GM12874 (cell line): ENCODE measurements around the gene PALMD.

Experiments
- TF ChIP-seq, protein P1 (sequence below): IDR thresholded peaks from 2 replicates; pipeline ENCODE4 v1.5.1; 2011; ENCODE audit warnings: low read depth, mild to moderate bottlenecking, control low read depth, low read length, moderate library complexity; ENCODE audit not compliant: insufficient read depth

Gene PALMD

DNA sequence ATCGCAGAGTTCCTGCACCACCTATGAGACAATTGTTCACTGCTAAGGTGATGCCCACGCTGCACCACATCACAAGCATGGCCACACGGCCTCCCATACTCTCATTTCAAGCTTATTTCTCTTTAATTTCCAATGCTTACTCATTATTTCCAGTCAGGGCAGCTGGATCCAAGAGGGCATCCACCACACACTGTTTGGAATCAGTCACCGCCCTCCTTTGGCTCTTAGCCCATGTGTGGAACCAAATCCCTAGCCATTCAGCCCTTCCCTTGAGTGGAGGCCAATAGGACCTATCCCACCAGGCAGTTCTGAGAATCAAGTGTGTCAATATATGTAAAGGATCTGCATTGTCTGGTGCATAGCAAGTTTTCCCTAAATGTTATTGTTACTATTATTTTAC lies 26.3 kb upstream of the PALMD start:
- TF ChIP-seq, protein P1, sequence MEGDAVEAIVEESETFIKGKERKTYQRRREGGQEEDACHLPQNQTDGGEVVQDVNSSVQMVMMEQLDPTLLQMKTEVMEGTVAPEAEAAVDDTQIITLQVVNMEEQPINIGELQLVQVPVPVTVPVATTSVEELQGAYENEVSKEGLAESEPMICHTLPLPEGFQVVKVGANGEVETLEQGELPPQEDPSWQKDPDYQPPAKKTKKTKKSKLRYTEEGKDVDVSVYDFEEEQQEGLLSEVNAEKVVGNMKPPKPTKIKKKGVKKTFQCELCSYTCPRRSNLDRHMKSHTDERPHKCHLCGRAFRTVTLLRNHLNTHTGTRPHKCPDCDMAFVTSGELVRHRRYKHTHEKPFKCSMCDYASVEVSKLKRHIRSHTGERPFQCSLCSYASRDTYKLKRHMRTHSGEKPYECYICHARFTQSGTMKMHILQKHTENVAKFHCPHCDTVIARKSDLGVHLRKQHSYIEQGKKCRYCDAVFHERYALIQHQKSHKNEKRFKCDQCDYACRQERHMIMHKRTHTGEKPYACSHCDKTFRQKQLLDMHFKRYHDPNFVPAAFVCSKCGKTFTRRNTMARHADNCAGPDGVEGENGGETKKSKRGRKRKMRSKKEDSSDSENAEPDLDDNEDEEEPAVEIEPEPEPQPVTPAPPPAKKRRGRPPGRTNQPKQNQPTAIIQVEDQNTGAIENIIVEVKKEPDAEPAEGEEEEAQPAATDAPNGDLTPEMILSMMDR: no peak

DNA sequence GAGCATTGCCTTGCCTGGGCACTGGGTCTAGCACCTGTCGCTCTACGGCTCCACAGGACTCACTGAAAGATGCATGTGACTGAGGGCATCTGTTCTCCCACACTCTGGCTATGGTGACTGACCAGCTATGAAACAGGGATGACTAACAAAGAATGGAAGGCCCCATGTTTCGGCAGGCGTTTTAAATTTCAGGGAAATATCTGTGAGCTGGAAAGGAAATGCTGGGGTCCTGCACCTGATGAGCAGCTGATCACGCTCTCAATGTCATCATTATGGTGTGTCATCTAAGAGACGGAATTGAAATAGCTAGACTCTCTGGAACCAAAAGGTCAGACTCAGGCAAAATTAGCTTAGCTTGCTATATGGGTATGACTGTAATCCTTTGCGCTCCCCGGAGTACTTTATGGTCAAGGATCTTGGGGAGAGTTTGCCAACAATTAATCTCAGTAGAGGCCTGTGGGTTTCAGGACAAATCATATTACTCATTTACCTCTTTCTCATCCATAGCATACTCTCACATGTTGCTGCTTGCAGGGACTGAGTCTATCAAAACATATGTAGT lies 24.5 kb upstream of the PALMD start:
- TF ChIP-seq, protein P1: no peak

DNA sequence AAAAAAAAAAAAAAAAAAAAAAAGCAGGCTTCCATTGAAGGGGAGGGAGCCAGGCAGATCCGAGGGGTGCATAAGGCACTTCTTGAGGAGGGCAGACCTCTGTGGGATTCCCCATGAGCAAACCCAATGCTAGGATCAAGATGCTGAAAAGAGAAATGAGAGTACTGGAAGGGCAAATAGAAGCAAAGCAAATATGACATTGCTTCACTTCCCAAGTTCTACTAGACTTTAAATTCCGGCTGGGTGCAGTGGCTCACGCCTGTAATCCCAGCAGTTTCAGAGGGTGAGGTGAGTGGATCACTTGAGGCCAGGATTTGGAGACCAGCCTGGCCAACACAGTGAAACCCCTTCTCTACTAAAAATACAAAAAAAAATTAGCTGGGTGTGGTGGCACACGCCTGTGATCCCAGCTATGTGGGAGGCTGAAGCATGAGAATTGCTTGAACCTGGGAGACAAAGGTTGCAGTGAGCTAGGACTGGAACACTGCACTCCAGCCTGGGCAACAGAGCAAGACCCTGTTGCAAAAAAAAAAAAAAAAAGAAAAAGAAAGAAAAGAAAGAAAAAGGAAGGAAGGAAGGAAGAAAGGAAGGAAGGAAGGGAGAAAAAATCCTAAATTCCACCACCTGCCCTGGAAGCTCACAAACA lies 23.1 kb upstream of the PALMD start:
- TF ChIP-seq, protein P1: no peak

DNA sequence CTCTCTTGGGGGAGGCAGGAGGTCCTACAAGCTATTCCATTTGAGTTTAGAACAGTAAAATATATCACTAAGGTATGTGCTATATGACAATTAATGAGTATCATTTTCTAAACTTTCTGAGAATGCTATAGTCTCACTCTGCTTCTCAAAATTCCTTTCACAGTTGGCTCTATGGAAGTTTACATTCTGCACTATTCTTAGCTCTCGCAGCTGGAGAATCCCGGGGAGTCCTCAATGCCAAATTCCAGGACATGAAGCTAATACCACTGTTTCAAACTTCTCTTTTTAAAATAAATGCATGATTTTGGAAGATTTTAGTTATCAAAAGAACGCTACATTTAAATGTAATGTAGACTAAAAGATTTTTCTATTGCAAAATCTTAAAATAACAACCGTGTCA lies 22.4 kb upstream of the PALMD start:
- TF ChIP-seq, protein P1: no peak

DNA sequence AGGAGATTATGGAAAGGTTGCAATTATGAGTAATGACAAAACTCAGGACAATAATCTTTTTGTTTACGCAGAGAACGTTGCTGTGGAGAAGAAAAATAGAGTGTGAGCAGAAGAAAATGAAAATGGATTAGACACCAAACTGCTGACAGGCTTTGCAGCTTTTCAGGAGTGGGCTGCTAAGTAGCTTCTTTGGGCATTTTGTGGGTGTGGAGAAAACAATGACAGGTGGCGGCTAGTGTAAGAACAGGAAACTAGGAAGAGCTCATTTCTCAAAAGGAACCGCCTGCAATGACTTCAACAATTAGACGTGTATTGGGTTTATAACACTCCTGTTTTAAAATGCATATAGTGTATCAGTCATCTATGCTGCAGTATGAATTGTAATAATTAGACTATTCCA lies 18.3 kb upstream of the PALMD start:
- TF ChIP-seq, protein P1: no peak

DNA sequence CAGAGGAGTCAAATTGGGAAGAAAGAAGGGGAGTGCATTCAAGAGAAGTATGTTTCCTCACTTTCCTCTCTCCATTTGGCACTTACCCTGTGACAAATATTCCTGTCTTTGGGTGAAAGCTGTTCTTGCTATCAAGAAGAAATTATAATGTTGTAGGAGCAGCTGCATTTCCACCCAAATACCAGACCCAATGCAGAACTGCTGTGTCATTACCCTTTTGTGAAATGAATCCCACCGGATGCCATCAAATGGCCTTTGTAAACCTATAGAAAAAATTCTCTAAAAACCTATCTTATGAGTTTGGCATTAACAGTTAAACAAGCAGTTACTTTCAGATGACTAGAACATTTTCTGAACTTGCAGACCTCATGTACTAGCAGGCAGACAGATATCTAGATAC lies 16.7 kb upstream of the PALMD start:
- TF ChIP-seq, protein P1: no peak

DNA sequence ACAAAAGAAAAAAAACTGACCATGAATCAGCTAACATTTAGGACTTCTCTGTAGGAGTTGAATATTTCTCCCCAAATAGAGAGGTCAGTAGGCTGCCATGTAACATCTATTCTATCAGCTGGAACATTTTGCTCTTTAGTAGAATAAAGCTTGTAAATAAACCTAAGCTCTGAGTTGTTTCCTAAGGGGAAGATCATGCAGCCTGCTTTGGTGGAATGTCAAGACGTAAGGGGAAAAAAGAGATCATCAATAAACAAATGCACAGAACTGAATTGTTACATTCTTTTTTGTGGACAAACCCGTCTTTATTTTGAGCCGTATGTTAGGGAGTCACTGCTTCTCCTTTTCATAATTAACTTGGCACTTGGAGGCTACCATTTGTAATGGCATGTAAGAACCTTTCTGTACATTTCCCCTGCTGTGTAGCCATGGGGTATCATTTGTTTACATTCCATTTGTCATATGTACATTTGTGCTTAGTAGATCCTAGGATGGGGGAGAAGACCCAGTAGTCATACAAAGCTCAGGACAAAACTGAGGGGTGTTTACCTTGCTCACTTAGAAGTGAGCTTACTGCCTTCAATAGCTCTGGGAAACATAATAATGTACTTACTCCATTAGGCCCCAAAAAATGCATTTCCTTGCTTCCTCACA lies 10.8 kb upstream of the PALMD start:
- TF ChIP-seq, protein P1: no peak
